GM12878 (cell line): ENCODE results near the gene GORASP1.
A peak's percentile ranks its signal among the peaks of the same experiment; 100 is the strongest.

Experiments
- CHD1 ChIP-seq: IDR thresholded peaks from 2 replicates; pipeline ENCODE4 v1.6.1; 2012; ENCODE audit warnings: low read depth, low read length, improper control_type of control experiment
- MYC ChIP-seq: IDR thresholded peaks from 2 replicates; pipeline ENCODE4 v1.6.1; 2011; ENCODE audit warnings: mild to moderate bottlenecking, low read length, moderate library complexity, inconsistent platforms; ENCODE audit not compliant: insufficient read depth, insufficient replicate concordance, insufficient read length, severe bottlenecking
- POLR2AphosphoS5 ChIP-seq: IDR thresholded peaks from 2 replicates; pipeline ENCODE4 v1.6.1; 2011; ENCODE audit warnings: mild to moderate bottlenecking, low read length, inconsistent platforms
- SIN3A ChIP-seq: IDR thresholded peaks from 2 replicates; pipeline ENCODE4 v1.6.1; 2012; ENCODE audit warnings: low read depth, low read length, improper control_type of control experiment
- SIX5 ChIP-seq: IDR thresholded peaks from 2 replicates; pipeline ENCODE4 v1.6.1; 2011; ENCODE audit warnings: mild to moderate bottlenecking, low read depth, low read length, moderate library complexity; ENCODE audit not compliant: severe bottlenecking
- SMC3 ChIP-seq: IDR thresholded peaks from 2 replicates; pipeline ENCODE4 v1.6.1; 2011; ENCODE audit warnings: low read length, improper control_type of control experiment, borderline replicate concordance
- ZNF274 ChIP-seq: IDR thresholded peaks from one replicate; pipeline ENCODE4 v1.8.0; 2011; ENCODE audit not compliant: insufficient read length, insufficient read depth
- ZSCAN29 ChIP-seq: fragments of 450-650 bp; IDR thresholded peaks from 2 replicates; pipeline ENCODE4 v1.6.1; 2017; ENCODE audit warnings: mild to moderate bottlenecking, moderate library complexity
- TF ChIP-seq, protein P1 (sequence below): fragments of 450-650 bp; IDR thresholded peaks from 2 replicates; pipeline ENCODE4 v1.6.1; 2017; ENCODE audit warnings: mild to moderate bottlenecking, moderate library complexity
- TF ChIP-seq, protein P2 (sequence below): IDR thresholded peaks from 2 replicates; pipeline ENCODE4 v1.6.1; 2012; ENCODE audit warnings: mild to moderate bottlenecking, low read depth, low read length

DNA sequence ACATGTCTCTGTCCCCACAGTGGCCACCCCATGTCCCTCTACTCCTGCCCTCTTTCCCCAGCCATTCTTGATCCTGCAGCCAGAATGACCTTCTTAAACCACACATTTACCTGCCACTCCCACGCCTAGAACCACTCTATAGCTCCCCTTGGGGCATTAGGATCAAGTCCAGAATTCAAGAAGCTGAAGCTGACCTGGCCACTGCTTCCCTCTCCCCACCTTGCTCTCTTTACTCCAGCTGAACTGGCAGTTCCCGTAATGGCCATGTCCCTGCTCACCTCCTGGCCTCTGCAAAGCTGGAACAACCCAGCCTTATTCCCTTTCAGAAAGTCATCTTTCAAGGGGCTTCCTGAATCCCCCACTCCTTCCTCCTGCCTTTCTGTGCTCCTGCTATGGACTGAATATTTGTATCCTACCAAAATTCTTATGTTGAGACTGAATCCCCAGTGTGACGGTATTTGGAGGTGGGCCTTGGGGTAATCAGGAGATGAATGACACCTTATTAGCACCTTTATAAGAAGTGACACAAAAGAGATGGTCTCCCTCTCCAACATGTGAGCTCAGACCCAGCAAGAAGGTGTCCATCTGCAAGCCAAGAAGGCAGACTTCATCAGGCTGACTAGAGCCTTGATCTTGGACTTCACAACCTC is 42.2 kb upstream of the GORASP1 start:
- TF ChIP-seq ZNF274 (no peak), MYC (no peak), SMC3 (no peak), POLR2AphosphoS5 (0 out of 2 replicates have a peak, but pooled peaks have one; percentile 42), CHD1 (no peak), ZSCAN29 (no peak), SIN3A (no peak), SIX5 (no peak)
- TF ChIP-seq, protein P1, sequence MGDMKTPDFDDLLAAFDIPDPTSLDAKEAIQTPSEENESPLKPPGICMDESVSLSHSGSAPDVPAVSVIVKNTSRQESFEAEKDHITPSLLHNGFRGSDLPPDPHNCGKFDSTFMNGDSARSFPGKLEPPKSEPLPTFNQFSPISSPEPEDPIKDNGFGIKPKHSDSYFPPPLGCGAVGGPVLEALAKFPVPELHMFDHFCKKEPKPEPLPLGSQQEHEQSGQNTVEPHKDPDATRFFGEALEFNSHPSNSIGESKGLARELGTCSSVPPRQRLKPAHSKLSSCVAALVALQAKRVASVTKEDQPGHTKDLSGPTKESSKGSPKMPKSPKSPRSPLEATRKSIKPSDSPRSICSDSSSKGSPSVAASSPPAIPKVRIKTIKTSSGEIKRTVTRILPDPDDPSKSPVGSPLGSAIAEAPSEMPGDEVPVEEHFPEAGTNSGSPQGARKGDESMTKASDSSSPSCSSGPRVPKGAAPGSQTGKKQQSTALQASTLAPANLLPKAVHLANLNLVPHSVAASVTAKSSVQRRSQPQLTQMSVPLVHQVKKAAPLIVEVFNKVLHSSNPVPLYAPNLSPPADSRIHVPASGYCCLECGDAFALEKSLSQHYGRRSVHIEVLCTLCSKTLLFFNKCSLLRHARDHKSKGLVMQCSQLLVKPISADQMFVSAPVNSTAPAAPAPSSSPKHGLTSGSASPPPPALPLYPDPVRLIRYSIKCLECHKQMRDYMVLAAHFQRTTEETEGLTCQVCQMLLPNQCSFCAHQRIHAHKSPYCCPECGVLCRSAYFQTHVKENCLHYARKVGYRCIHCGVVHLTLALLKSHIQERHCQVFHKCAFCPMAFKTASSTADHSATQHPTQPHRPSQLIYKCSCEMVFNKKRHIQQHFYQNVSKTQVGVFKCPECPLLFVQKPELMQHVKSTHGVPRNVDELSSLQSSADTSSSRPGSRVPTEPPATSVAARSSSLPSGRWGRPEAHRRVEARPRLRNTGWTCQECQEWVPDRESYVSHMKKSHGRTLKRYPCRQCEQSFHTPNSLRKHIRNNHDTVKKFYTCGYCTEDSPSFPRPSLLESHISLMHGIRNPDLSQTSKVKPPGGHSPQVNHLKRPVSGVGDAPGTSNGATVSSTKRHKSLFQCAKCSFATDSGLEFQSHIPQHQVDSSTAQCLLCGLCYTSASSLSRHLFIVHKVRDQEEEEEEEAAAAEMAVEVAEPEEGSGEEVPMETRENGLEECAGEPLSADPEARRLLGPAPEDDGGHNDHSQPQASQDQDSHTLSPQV, result no peak
- TF ChIP-seq, protein P2, sequence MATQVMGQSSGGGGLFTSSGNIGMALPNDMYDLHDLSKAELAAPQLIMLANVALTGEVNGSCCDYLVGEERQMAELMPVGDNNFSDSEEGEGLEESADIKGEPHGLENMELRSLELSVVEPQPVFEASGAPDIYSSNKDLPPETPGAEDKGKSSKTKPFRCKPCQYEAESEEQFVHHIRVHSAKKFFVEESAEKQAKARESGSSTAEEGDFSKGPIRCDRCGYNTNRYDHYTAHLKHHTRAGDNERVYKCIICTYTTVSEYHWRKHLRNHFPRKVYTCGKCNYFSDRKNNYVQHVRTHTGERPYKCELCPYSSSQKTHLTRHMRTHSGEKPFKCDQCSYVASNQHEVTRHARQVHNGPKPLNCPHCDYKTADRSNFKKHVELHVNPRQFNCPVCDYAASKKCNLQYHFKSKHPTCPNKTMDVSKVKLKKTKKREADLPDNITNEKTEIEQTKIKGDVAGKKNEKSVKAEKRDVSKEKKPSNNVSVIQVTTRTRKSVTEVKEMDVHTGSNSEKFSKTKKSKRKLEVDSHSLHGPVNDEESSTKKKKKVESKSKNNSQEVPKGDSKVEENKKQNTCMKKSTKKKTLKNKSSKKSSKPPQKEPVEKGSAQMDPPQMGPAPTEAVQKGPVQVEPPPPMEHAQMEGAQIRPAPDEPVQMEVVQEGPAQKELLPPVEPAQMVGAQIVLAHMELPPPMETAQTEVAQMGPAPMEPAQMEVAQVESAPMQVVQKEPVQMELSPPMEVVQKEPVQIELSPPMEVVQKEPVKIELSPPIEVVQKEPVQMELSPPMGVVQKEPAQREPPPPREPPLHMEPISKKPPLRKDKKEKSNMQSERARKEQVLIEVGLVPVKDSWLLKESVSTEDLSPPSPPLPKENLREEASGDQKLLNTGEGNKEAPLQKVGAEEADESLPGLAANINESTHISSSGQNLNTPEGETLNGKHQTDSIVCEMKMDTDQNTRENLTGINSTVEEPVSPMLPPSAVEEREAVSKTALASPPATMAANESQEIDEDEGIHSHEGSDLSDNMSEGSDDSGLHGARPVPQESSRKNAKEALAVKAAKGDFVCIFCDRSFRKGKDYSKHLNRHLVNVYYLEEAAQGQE, result no peak
